DND-41 (cell line): ENCODE measurements around the gene RPS16.

Experiments used
- ATAC-seq: fragments of 200-7000 bp; cut with Tn5 transposase; 3 replicates; pipeline ENCODE4 v1.9.1; 2021; ENCODE audit warnings: low read depth; ENCODE audit not compliant: insufficient read depth
- DNase-seq: peaks from one replicate; pipeline ENCODE4 v3.0.0-alpha.2; 2020
- H2AFZ ChIP-seq: 2 replicates; pipeline ENCODE4 v1.6.0; 2012; ENCODE audit warnings: low read depth, low read length
- H3K27ac ChIP-seq: 2 replicates; pipeline ENCODE4 v1.5.1; 2012; ENCODE audit warnings: low read length, inconsistent platforms
- H3K27me3 ChIP-seq: fragments of 200-600 bp; sonication (generic); 2 replicates; pipeline ENCODE4 v1.6.0; 2012; ENCODE audit warnings: low read length, mild to moderate bottlenecking, inconsistent platforms; ENCODE audit not compliant: insufficient read depth, poor library complexity
- H3K36me3 ChIP-seq: 2 replicates; pipeline ENCODE4 v1.5.1; 2012; ENCODE audit warnings: low read length, inconsistent platforms; ENCODE audit not compliant: insufficient read depth
- H3K4me1 ChIP-seq: 2 replicates; pipeline ENCODE4 v1.5.1; 2012; ENCODE audit warnings: mild to moderate bottlenecking, low read length; ENCODE audit not compliant: insufficient read depth
- H3K4me2 ChIP-seq: 2 replicates; pipeline ENCODE4 v1.6.0; 2012; ENCODE audit warnings: mild to moderate bottlenecking, moderate library complexity, low read length, inconsistent platforms; ENCODE audit not compliant: insufficient read depth
- H3K4me3 ChIP-seq, 2 experiments: fragments of 200-600 bp in 1 of 2; shearing (Covaris generic) in 1 of 2; 2 replicates each; pipeline ENCODE4 v1.5.1; 2012 to 2016; ENCODE audit warnings: inconsistent platforms in 2 of 2, low read length in 2 of 2, mild to moderate bottlenecking in 2 of 2, low read depth in 1 of 2, moderate library complexity in 1 of 2
- H3K79me2 ChIP-seq: 2 replicates; pipeline ENCODE4 v1.6.0; 2012; ENCODE audit warnings: low read length, inconsistent platforms; ENCODE audit not compliant: insufficient read depth
- H3K9ac ChIP-seq: 2 replicates; pipeline ENCODE4 v1.6.0; 2012; ENCODE audit warnings: low read depth, mild to moderate bottlenecking, inconsistent platforms, low read length, moderate library complexity
- H3K9me3 ChIP-seq: 2 replicates; pipeline ENCODE4 v1.5.1; 2012; ENCODE audit warnings: low read length, moderate library complexity, mild to moderate bottlenecking, inconsistent platforms; ENCODE audit not compliant: insufficient read depth, severe bottlenecking
- H4K20me1 ChIP-seq: 2 replicates; pipeline ENCODE4 v1.6.0; 2012; ENCODE audit warnings: low read length; ENCODE audit not compliant: insufficient read depth
- CTCF ChIP-seq: IDR thresholded peaks from 2 replicates; pipeline ENCODE4 v1.5.1; 2012; ENCODE audit warnings: borderline replicate concordance, low read length, moderate library complexity, mild to moderate bottlenecking; ENCODE audit not compliant: poor library complexity, severe bottlenecking; ENCODE audit errors: extremely low read depth
- EZH2 ChIP-seq: IDR thresholded peaks from 3 replicates; pipeline ENCODE4 v1.6.1; 2012; ENCODE audit warnings: borderline replicate concordance, low read depth, mild to moderate bottlenecking, moderate library complexity, low read length, inconsistent platforms; ENCODE audit not compliant: severe bottlenecking

The RPS16 gene

GRCh38 chr19:39399668-39400050 is 36.1 kb downstream of the RPS16 start:
- Histone ChIP-seq H3K9ac (no peak overlapping the region), H3K4me2 (no peak overlapping the region)

DNA sequence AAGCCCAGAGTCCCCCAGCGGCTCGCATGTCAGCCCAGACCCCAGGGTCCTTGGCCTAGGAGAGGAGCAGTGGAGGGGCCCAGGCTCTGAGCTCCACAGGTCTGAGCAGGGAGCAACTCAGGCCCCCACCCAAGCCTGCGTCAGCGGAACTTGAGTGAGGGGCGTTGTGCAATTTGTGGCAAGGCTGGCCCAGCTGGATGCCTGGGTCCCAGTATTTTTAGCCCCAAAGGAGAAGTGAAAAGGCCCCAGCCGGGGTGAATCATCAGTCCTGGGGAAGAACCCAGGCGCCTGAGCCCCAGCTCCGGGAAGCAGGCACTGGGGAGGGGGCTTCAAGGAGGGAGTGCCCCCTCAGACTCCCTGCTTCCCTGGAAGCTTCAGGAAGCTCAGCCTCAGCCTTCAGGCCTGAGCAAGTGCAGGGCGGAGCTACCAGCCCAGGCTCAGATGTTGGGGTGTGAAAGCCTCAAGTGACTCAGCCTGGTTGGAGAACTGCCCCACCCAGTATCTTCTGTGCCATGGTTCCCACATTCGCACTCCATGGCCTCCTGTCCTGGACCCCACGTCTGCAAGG is 37.4 kb downstream of the RPS16 start:
- H3K9ac ChIP-seq: peak overlapping the region; percentile 35; the same call in 1 of the 2 replicates
- peaks cover 9% of the 10 kb centered on the region for H3K79me2 ChIP-seq
- no peak overlapping the region for H3K4me3 ChIP-seq
- H3K36me3 ChIP-seq: peaks cover 28% of the 10 kb centered on the region
- ATAC-seq: no peak
- H4K20me1 ChIP-seq: 0 out of 2 replicates have a peak, but pooled peaks cover 8% of the 10 kb centered on the region
- H3K4me2 ChIP-seq: peak overlapping the region; percentile 37
- TF ChIP-seq EZH2 (no peak), CTCF (no peak)
- DNase-seq: no peak
- H3K27ac ChIP-seq: peak overlapping the region; percentile 64
- peaks cover 40% of the 10 kb centered on the region for H3K4me1 ChIP-seq
- no peaks in the 10 kb centered on the region for H3K9me3 ChIP-seq
- no peaks in the 10 kb centered on the region for H3K27me3 ChIP-seq
- no peak overlapping the region for H2AFZ ChIP-seq

More at GRCh38 chr19:39399668-39400050, 36.1 kb downstream of the RPS16 start:
- no peaks in the 10 kb centered on the region for H3K9me3 ChIP-seq
- H3K36me3 ChIP-seq: peaks cover 21% of the 10 kb centered on the region
- no peak overlapping the region for H2AFZ ChIP-seq
- no peaks in the 10 kb centered on the region for H3K27me3 ChIP-seq
- no peaks in the 10 kb centered on the region for H3K79me2 ChIP-seq
- H3K27ac ChIP-seq: no peak overlapping the region
- H3K4me1 ChIP-seq: peaks cover 36% of the 10 kb centered on the region
- ATAC-seq (no peak), DNase-seq (no peak)
- 0 out of 2 replicates have a peak, but pooled peaks cover 5% of the 10 kb centered on the region for H4K20me1 ChIP-seq
- TF ChIP-seq CTCF (no peak), EZH2 (no peak)
- no peak overlapping the region for H3K4me3 ChIP-seq

DNA sequence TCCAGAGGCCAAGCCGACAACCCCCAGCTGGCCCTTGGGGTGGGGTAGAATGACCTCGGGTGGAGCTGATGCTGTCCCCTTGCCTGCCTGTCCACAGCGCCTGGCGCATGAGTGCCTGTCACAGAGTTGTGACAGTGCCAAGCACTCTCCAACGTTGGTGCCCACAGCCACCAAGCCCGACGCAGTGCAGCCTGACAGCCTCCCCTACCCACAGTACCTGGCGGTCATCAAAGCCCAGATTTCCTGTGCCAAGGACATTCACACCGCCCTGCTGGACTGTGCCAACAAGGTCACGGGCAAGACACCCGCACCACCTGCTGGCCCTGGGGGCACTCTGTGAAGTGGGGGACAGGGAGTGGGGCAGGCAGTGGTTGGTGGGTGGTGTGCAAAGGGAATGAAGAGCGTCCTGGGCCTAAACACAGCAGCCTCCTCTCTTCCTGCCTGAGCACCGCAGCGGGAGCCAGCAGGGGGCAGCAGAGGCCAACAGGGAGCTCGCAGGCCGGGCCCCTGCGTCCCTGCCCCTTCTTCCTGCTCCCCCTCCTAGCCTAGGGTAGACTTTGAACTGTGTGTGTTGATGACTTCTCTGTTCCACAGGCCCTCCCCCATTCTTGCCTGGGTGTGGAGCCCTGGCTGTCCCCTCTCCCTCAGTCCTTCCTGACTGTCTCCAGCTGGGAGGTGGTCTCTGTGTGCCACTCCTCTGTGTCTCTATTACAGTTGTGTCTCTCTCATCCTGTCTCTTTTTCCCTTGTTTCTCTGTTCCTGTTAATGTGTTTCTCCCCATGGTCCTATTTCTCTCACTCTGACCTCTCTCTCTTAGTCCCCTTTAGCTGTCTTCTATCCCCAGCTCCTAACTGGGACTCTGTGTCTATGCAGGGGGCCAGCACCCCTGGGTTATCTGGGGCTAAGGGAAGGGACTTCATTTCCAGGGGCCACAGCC is 38.1 kb downstream of the RPS16 start:
- Histone ChIP-seq H3K9me3 (no peaks in the 10 kb centered on the region), H4K20me1 (0 out of 2 replicates have a peak, but pooled peaks cover 8% of the 10 kb centered on the region), H3K4me1 (peaks cover 40% of the 10 kb centered on the region), H3K9ac (peak overlapping the region; percentile 35; the same call in 1 of the 2 replicates), H3K27me3 (no peaks in the 10 kb centered on the region), H3K4me2 (peak overlapping the region; percentile 37), H3K27ac (peak overlapping the region; percentile 64), H3K79me2 (peaks cover 14% of the 10 kb centered on the region), H3K4me3 (peak overlapping the region in 1 of 2 experiments; percentile 4; a peak in 1 of 4 replicates), H2AFZ (no peak overlapping the region), H3K36me3 (peaks cover 31% of the 10 kb centered on the region)
- ATAC-seq: peak; percentile 96
- DNase-seq: peak; percentile 93
- TF ChIP-seq CTCF: peak; percentile 99
- no peak for TF ChIP-seq EZH2
